ENCODE measurements around the gene STK4. TPM values are rescaled to one million over a fixed set of nuclear protein-coding genes. Genes with fewer than 3 reads are reported as not detected.

STK4 gene
- total RNA-seq, 1 donor from 2014 or later, result 17.7 TPM

GRCh38 chr20:45119556-45120266 lies 153.4 kb downstream of the STK4 start:
- H3K36me3 ChIP-seq (ENCODE audit: control insufficient read depth in 3 of 3, insufficient read depth in 3 of 3, low read length in 3 of 3), result no peaks in the 10 kb centered on the region
- no peak overlapping the region for H3K4me3 ChIP-seq (ENCODE audit: low read length in 3 of 3)
- H3K9me3 ChIP-seq (ENCODE audit: control insufficient read depth in 3 of 3, low read length in 3 of 3), result no peaks in the 10 kb centered on the region
- H3K4me1 ChIP-seq (ENCODE audit: control insufficient read depth in 3 of 3, insufficient read depth in 3 of 3, low read length in 3 of 3), result no peaks in the 10 kb centered on the region
- H3K27ac ChIP-seq (ENCODE audit: low read depth, low read length), result no peak overlapping the region
- no peak overlapping the region for H3K9ac ChIP-seq (ENCODE audit: low read depth in 1 of 3, low read length in 3 of 3)
- H3K27me3 ChIP-seq (ENCODE audit: control insufficient read depth in 3 of 3, insufficient read depth in 3 of 3, low read length in 3 of 3), result peaks cover 8 to 29% (median 26%) of the 10 kb centered on the region in 3 donors

- no peaks in the 10 kb centered on the region for H3K4me1 ChIP-seq (ENCODE audit: control insufficient read depth in 3 of 3, insufficient read depth in 3 of 3, low read length in 3 of 3)
- H3K27me3 ChIP-seq (ENCODE audit: control insufficient read depth in 3 of 3, insufficient read depth in 3 of 3, low read length in 3 of 3), result peaks cover 6 to 26% (median 14%) of the 10 kb centered on the region in 3 donors
- no peak overlapping the region for H3K27ac ChIP-seq (ENCODE audit: low read depth, low read length)
Measured at GRCh38 chr20:45121388-45121787, 155.1 kb downstream of the STK4 start.

GRCh38 chr20:45124365-45124764 lies 158.1 kb downstream of the STK4 start, which contains the start of gene WFDC12:
Gene WFDC12, minus strand, starts transcription at chr20:45124465. Its CDS starts 18 bp downstream, at chr20:45124447.
- Histone ChIP-seq H3K27ac (ENCODE audit: low read depth, low read length) (no peak within 1 kb of the TSS), H3K36me3 (ENCODE audit: control insufficient read depth in 3 of 3, insufficient read depth in 3 of 3, low read length in 3 of 3) (no peaks in the 10 kb centered on the region), H3K27me3 (ENCODE audit: control insufficient read depth in 3 of 3, insufficient read depth in 3 of 3, low read length in 3 of 3) (peaks cover 6 to 27% (median 14%) of the 10 kb centered on the region in 3 donors)

More at GRCh38 chr20:45121388-45121787, 155.1 kb downstream of the STK4 start:
- H3K4me3 ChIP-seq (ENCODE audit: low read length in 3 of 3), result no peak overlapping the region
- H3K9ac ChIP-seq (ENCODE audit: low read depth in 1 of 3, low read length in 3 of 3), result no peak overlapping the region
- no peaks in the 10 kb centered on the region for H3K36me3 ChIP-seq (ENCODE audit: control insufficient read depth in 3 of 3, insufficient read depth in 3 of 3, low read length in 3 of 3)
- H3K9me3 ChIP-seq (ENCODE audit: control insufficient read depth in 3 of 3, low read length in 3 of 3), result no peaks in the 10 kb centered on the region

GRCh38 chr20:45128099-45128498 lies 161.8 kb downstream of the STK4 start:
- no peak overlapping the region for H3K9ac ChIP-seq (ENCODE audit: low read depth in 1 of 3, low read length in 3 of 3)
- no peaks in the 10 kb centered on the region for H3K4me1 ChIP-seq (ENCODE audit: control insufficient read depth in 3 of 3, insufficient read depth in 3 of 3, low read length in 3 of 3)
- no peak overlapping the region for H3K27ac ChIP-seq (ENCODE audit: low read depth, low read length)
- H3K36me3 ChIP-seq (ENCODE audit: control insufficient read depth in 3 of 3, insufficient read depth in 3 of 3, low read length in 3 of 3), result no peaks in the 10 kb centered on the region
- no peaks in the 10 kb centered on the region for H3K9me3 ChIP-seq (ENCODE audit: control insufficient read depth in 3 of 3, low read length in 3 of 3)
- peaks cover 6 to 24% (median 10%) of the 10 kb centered on the region in 3 donors for H3K27me3 ChIP-seq (ENCODE audit: control insufficient read depth in 3 of 3, insufficient read depth in 3 of 3, low read length in 3 of 3)
- H3K4me3 ChIP-seq (ENCODE audit: low read length in 3 of 3), result no peak overlapping the region

More at GRCh38 chr20:45124365-45124764, 158.1 kb downstream of the STK4 start, which contains the start of gene WFDC12:
- no peaks in the 10 kb centered on the region for H3K9me3 ChIP-seq (ENCODE audit: control insufficient read depth in 3 of 3, low read length in 3 of 3)
- H3K4me1 ChIP-seq (ENCODE audit: control insufficient read depth in 3 of 3, insufficient read depth in 3 of 3, low read length in 3 of 3), result no peaks in the 10 kb centered on the region
- H3K9ac ChIP-seq (ENCODE audit: low read depth in 1 of 3, low read length in 3 of 3), result no peak within 1 kb of the TSS
- no peak within 1 kb of the TSS for H3K4me3 ChIP-seq (ENCODE audit: low read length in 3 of 3)

Small RNA genes within 50 kb of the gene (small RNA-seq; reads per million reads assigned to genes)
- not detected for gene RF00019

Other genes starting within 250 kb of the STK4 start
- under 0.01 TPM for gene KCNK15, start 220.6 kb upstream of the STK4 start, total RNA-seq
- gene RIMS4, start 156.0 kb upstream of the STK4 start, total RNA-seq, result 3.1 TPM
- gene YWHAB, start 80.8 kb upstream of the STK4 start, total RNA-seq, result 51.7 TPM
- gene PABPC1L, start 56.5 kb upstream of the STK4 start, total RNA-seq, result 1.0 TPM
- gene TOMM34, start 6.1 kb upstream of the STK4 start, total RNA-seq, result 4.2 TPM
- gene KCNS1, start 134.6 kb downstream of the STK4 start, total RNA-seq, result under 0.01 TPM
- gene WFDC5, start 148.7 kb downstream of the STK4 start, total RNA-seq, result not detected
- gene WFDC12, start 158.0 kb downstream of the STK4 start, total RNA-seq, result not detected
- gene PI3, start 208.4 kb downstream of the STK4 start, total RNA-seq, result not detected
- not detected for gene SEMG1, start 240.5 kb downstream of the STK4 start, total RNA-seq

Measured in skeletal muscle tissue (tissue), 5 donors.